ENCODE measurements around the gene TPX2.

The TPX2 gene

GRCh38 chr20:31820228-31820627, 81.1 kb downstream of the TPX2 start:
- no peak overlapping the region for H3K4me3 ChIP-seq (ENCODE audit: low read depth, low read length)
- DNase-seq (ENCODE audit: low read depth) = no peak
- no peak for TF ChIP-seq CTCF (IDR thresholded peaks at IDR 0.05; ENCODE audit: low read depth, low read length, missing control alignments)

GRCh38 chr20:31821427-31821826, 82.3 kb downstream of the TPX2 start:
- TF ChIP-seq CTCF (IDR thresholded peaks at IDR 0.05; ENCODE audit: low read depth, low read length, missing control alignments) = no peak
- DNase-seq (ENCODE audit: low read depth) = no peak
- H3K4me3 ChIP-seq (ENCODE audit: low read depth, low read length) = no peak overlapping the region

- no peak overlapping the region for H3K4me3 ChIP-seq (ENCODE audit: low read depth, low read length)
- TF ChIP-seq CTCF (IDR thresholded peaks at IDR 0.05; ENCODE audit: low read depth, low read length, missing control alignments) = peak; percentile 92
- no peak for DNase-seq (ENCODE audit: low read depth)
Measured at GRCh38 chr20:31822421-31823330, 83.6 kb downstream of the TPX2 start.

- no peak overlapping the region for H3K4me3 ChIP-seq (ENCODE audit: low read depth, low read length)
- TF ChIP-seq CTCF (IDR thresholded peaks at IDR 0.05; ENCODE audit: low read depth, low read length, missing control alignments) = no peak
- DNase-seq (ENCODE audit: low read depth) = no peak
Measured at GRCh38 chr20:31823360-31824124, 84.5 kb downstream of the TPX2 start.

GRCh38 chr20:31824125-31824485, 85.0 kb downstream of the TPX2 start:
- no peak for TF ChIP-seq CTCF (IDR thresholded peaks at IDR 0.05; ENCODE audit: low read depth, low read length, missing control alignments)
- H3K4me3 ChIP-seq (ENCODE audit: low read depth, low read length) = no peak overlapping the region
- DNase-seq (ENCODE audit: low read depth) = no peak

GRCh38 chr20:31824554-31825313, 85.6 kb downstream of the TPX2 start:
- no peak overlapping the region for H3K4me3 ChIP-seq (ENCODE audit: low read depth, low read length)
- TF ChIP-seq CTCF (IDR thresholded peaks at IDR 0.05; ENCODE audit: low read depth, low read length, missing control alignments) = no peak
- DNase-seq (ENCODE audit: low read depth) = no peak
